ENCODE data around the gene ATXN1. TPM values are rescaled to one million over a fixed set of nuclear protein-coding genes. Genes with fewer than 3 reads are reported as not detected.
A peak's percentile ranks its signal among the peaks of the same experiment; 100 is the strongest.

ATXN1 gene
- total RNA-seq, 1 donor from 2014 or later = 64.5 TPM

DNA sequence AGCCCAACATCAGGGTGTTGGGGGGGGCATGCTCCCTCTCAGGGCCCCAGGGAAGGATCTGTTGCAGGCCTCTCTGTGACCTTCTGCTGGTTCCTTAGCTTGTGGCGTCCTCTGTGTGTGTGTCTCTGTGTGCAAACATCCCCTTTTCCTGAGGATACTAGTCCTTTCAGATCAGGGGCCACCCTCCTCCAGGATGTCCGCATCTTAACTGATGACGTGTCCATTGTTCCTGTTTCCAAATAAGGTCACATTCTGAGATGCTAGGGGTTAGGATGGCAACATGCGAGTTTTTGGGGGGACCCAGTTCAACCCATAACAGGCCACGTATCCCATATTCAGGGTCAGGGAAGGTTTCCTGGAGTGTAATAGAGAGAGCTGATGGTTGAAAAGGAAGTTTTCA lies 482.0 kb downstream of the ATXN1 start:
- Mint-ChIP-seq H3K4me3 (ENCODE audit: unreplicated experiment) (no peak overlapping the region), H3K4me1 (ENCODE audit: low read depth) (peaks cover 45% of the 10 kb centered on the region), H3K27me3 (ENCODE audit: low read depth) (no peaks in the 10 kb centered on the region), H3K27ac (ENCODE audit: unreplicated experiment) (no peak overlapping the region), H3K36me3 (ENCODE audit: low read depth) (peaks cover 5% of the 10 kb centered on the region), H3K9me3 (ENCODE audit: low read depth) (no peaks in the 10 kb centered on the region)
- no peak for TF ChIP-seq CTCF (IDR thresholded peaks at IDR 0.05)
- no peak for DNase-seq (ENCODE audit: low spot score)

DNA sequence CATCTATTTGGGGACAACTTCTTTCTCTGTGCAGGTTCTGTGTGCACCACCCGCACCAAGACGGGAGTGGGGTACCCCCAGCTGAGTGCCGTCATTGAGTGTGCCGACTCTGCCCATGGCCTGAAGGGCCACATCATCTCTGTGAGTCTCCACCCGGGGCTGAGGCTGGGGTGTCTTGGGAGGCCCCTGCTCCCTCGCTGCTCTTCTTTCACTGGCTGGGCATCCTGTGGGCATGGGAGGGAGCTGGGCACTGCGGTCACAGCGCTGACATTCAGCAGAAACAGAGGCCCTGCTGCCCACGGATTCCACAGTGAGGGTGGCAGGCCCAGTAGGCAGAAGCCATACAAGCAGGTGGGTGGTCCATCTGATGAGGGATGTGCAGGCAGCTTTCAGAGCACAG lies 482.5 kb downstream of the ATXN1 start:
- H3K4me3 Mint-ChIP-seq (ENCODE audit: unreplicated experiment) = no peak overlapping the region
- no peak overlapping the region for H3K27ac Mint-ChIP-seq (ENCODE audit: unreplicated experiment)
- peaks cover 5% of the 10 kb centered on the region for H3K36me3 Mint-ChIP-seq (ENCODE audit: low read depth)
- H3K27me3 Mint-ChIP-seq (ENCODE audit: low read depth) = no peaks in the 10 kb centered on the region
- no peak for TF ChIP-seq CTCF (IDR thresholded peaks at IDR 0.05)
- DNase-seq (ENCODE audit: low spot score) = no peak
- H3K4me1 Mint-ChIP-seq (ENCODE audit: low read depth) = peaks cover 47% of the 10 kb centered on the region
- H3K9me3 Mint-ChIP-seq (ENCODE audit: low read depth) = no peaks in the 10 kb centered on the region

DNA sequence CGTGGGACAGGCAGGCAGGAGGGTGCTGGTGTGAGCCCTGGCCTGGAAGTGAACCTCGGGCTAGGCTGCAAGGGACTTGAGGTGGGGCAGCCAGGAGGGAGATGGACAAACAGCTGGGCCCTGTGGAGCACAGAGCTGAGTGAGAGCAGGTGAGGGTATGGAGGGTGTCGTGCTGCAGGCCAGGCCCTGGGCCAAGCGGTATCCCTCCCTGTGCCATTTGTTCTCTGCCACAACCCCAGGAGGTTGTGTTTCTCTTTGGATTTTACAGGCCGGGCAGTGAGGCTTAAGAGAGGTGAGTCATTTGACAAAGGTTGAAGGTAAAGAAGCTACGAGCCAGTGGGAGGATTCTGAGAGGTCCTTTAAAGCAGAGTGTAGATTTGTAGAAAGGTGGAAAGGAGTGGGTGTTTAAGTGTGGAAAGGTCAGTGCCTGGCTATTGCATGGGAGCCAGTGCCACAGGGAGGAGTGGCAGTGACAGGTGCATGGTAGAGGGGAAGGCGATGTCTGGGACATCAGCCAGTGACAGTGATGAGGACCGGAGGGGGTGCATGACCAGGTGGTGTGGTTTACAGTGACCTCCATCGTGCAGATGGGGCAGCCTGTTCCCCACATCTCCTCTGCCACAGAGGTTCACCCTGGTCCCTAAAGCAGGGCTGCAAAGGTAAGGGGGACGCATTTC lies 483.1 kb downstream of the ATXN1 start:
- no peaks in the 10 kb centered on the region for H3K9me3 Mint-ChIP-seq (ENCODE audit: low read depth)
- H3K4me3 Mint-ChIP-seq (ENCODE audit: unreplicated experiment) = peak overlapping the region; percentile 29
- H3K4me1 Mint-ChIP-seq (ENCODE audit: low read depth) = peaks cover 48% of the 10 kb centered on the region
- no peak for TF ChIP-seq CTCF (IDR thresholded peaks at IDR 0.05)
- H3K27me3 Mint-ChIP-seq (ENCODE audit: low read depth) = no peaks in the 10 kb centered on the region
- peak overlapping the region; percentile 86 for H3K27ac Mint-ChIP-seq (ENCODE audit: unreplicated experiment)
- peaks cover 5% of the 10 kb centered on the region for H3K36me3 Mint-ChIP-seq (ENCODE audit: low read depth)
- DNase-seq (ENCODE audit: low spot score) = no peak

DNA sequence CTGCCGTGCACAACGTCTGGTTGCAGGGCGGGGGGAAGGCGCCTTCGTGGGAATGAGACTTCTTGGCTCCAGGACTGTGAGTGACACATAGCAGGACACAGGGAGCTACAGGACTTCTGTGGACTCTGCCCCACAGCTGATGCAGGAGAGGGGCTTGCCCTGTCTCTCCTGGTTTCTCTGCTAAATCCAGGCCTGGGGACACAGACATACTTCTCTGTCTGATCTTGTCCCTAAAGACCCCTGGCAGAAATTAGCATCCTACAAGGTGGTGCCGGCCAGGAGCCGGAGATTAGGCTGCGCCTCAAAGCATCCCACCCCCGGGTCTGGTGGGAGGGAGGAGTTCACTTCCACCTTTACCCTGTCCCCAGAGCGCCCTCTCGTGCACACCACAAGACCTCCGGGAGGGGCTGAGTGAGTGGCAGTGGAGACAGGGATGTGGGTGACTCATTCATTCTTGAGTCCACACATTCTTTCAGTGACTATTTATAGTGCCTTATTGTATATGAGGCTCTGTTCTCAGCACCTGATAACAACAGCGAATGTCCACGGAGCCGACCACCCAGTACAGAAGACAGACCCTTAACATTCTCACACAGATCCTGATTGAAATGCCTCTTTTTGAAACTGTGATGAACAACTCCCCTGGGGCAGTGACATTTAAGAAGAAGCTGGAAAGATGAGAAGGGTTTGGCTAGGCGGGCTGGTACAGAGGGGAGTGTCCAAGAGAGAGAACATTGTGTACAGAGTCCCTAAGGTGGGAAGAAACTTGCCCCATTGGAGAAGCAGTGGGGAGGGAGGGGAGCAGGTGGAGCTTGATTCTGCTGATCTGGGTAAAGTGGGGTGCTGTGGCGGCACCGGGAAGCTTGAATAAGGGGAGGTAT lies 483.9 kb downstream of the ATXN1 start:
- DNase-seq (ENCODE audit: low spot score) = no peak
- peak overlapping the region; percentile 29 for H3K4me3 Mint-ChIP-seq (ENCODE audit: unreplicated experiment)
- H3K27me3 Mint-ChIP-seq (ENCODE audit: low read depth) = no peaks in the 10 kb centered on the region
- peak; percentile 85 for TF ChIP-seq CTCF (IDR thresholded peaks at IDR 0.05)
- peaks cover 54% of the 10 kb centered on the region for H3K4me1 Mint-ChIP-seq (ENCODE audit: low read depth)
- no peaks in the 10 kb centered on the region for H3K9me3 Mint-ChIP-seq (ENCODE audit: low read depth)
- H3K36me3 Mint-ChIP-seq (ENCODE audit: low read depth) = peaks cover 5% of the 10 kb centered on the region
- H3K27ac Mint-ChIP-seq (ENCODE audit: unreplicated experiment) = peak overlapping the region; percentile 86

- Mint-ChIP-seq H3K27ac (ENCODE audit: unreplicated experiment) (peak overlapping the region; percentile 45), H3K9me3 (ENCODE audit: low read depth) (no peaks in the 10 kb centered on the region), H3K4me3 (ENCODE audit: unreplicated experiment) (no peak overlapping the region), H3K27me3 (ENCODE audit: low read depth) (no peaks in the 10 kb centered on the region), H3K36me3 (ENCODE audit: low read depth) (peaks cover 5% of the 10 kb centered on the region), H3K4me1 (ENCODE audit: low read depth) (peaks cover 54% of the 10 kb centered on the region)
- DNase-seq (ENCODE audit: low spot score) = no peak
- no peak for TF ChIP-seq CTCF (IDR thresholded peaks at IDR 0.05)
Observed at GRCh38 chr6:16274885-16275589, 486.2 kb downstream of the ATXN1 start.

Measured in chondrocyte (in vitro differentiated cells).